Measurements from ENCODE around the gene PRR36. TPM values are rescaled to one million over a fixed set of nuclear protein-coding genes. Genes with fewer than 3 reads are reported as not detected.

The PRR36 gene
- total RNA-seq, 3 donors from 2014 or later: 0.22 to 0.58 (median 0.23) TPM

- Histone ChIP-seq H3K4me3 (no peak overlapping the region), H3K36me3 (ENCODE audit: low read depth) (no peaks in the 10 kb centered on the region), H3K9me3 (no peaks in the 10 kb centered on the region), H3K4me1 (ENCODE audit: low read depth) (peaks cover 2% of the 10 kb centered on the region)
- intact Hi-C loops (cut with DNase I, micrococcal nuclease): no loop called here
- ATAC-seq (no peak), DNase-seq (no peak)
- no peak for TF ChIP-seq CTCF (IDR thresholded peaks at IDR 0.05)
Measured at GRCh38 chr19:7883105-7883504, 8.9 kb upstream of the PRR36 start.

- no peak for DNase-seq
- no peak for TF ChIP-seq CTCF (IDR thresholded peaks at IDR 0.05)
- Histone ChIP-seq H3K9me3 (no peaks in the 10 kb centered on the region), H3K4me1 (ENCODE audit: low read depth) (no peaks in the 10 kb centered on the region), H3K4me3 (no peak overlapping the region), H3K36me3 (ENCODE audit: low read depth) (no peaks in the 10 kb centered on the region)
- intact Hi-C loops (cut with DNase I, micrococcal nuclease): no loop called here
- ATAC-seq: no peak
Measured at GRCh38 chr19:7881910-7882309, 7.7 kb upstream of the PRR36 start.

GRCh38 chr19:7879836-7880235, 5.6 kb upstream of the PRR36 start:
- no peak for TF ChIP-seq CTCF (IDR thresholded peaks at IDR 0.05)
- H3K36me3 ChIP-seq (ENCODE audit: low read depth): no peaks in the 10 kb centered on the region
- no peak overlapping the region for H3K4me3 ChIP-seq
- DNase-seq: no peak
- intact Hi-C loops (cut with DNase I, micrococcal nuclease): no loop called here
- H3K4me1 ChIP-seq (ENCODE audit: low read depth): peaks cover 2% of the 10 kb centered on the region
- no peak for ATAC-seq
- H3K9me3 ChIP-seq: no peaks in the 10 kb centered on the region

- no peak overlapping the region for H3K4me3 ChIP-seq
- TF ChIP-seq CTCF (IDR thresholded peaks at IDR 0.05): no peak
- no peaks in the 10 kb centered on the region for H3K36me3 ChIP-seq (ENCODE audit: low read depth)
- DNase-seq: no peak
- intact Hi-C loops (cut with DNase I, micrococcal nuclease): no loop called here
- H3K9me3 ChIP-seq: no peaks in the 10 kb centered on the region
- ATAC-seq: no peak
- peaks cover 6% of the 10 kb centered on the region for H3K4me1 ChIP-seq (ENCODE audit: low read depth)
Measured at GRCh38 chr19:7879111-7879807, 5.1 kb upstream of the PRR36 start.

- Histone ChIP-seq H3K4me3 (no peak overlapping the region), H3K9me3 (no peaks in the 10 kb centered on the region), H3K4me1 (ENCODE audit: low read depth) (peaks cover 10% of the 10 kb centered on the region), H3K36me3 (ENCODE audit: low read depth) (no peaks in the 10 kb centered on the region)
- DNase-seq (no peak), ATAC-seq (no peak)
- TF ChIP-seq CTCF (IDR thresholded peaks at IDR 0.05): no peak
- intact Hi-C loops (cut with DNase I, micrococcal nuclease): no loop called here
Measured at GRCh38 chr19:7877249-7877836, 3.2 kb upstream of the PRR36 start.
